HCEC 1CT (cell line): ENCODE data around the gene ADGRL1.

ENCODE experiments used
- DNase-seq: peaks from one replicate; pipeline ENCODE4 v3.0.0-alpha.2; 2017

Gene ADGRL1

GRCh38 chr19:14135985-14136508 is 69.9 kb downstream of the ADGRL1 start:
- DNase-seq: no peak

- DNase-seq: no peak
These were observed 70.6 kb downstream of the ADGRL1 start for GRCh38 chr19:14135355-14135754.

GRCh38 chr19:14127929-14128509 is 78.0 kb downstream of the ADGRL1 start:
- DNase-seq: no peak

GRCh38 chr19:14127176-14127575 is 78.8 kb downstream of the ADGRL1 start:
- no peak for DNase-seq

- DNase-seq: no peak
These were observed 83.0 kb downstream of the ADGRL1 start for GRCh38 chr19:14122924-14123323.

GRCh38 chr19:14120497-14120780 is 85.5 kb downstream of the ADGRL1 start:
- no peak for DNase-seq

- DNase-seq: no peak
These were observed 86.1 kb downstream of the ADGRL1 start for GRCh38 chr19:14119644-14120496.

- DNase-seq: no peak
These were observed 86.8 kb downstream of the ADGRL1 start for GRCh38 chr19:14119146-14119545.

GRCh38 chr19:14118165-14119051 is 87.6 kb downstream of the ADGRL1 start:
- DNase-seq: no peak

GRCh38 chr19:14117668-14118164 is 88.3 kb downstream of the ADGRL1 start, which contains the start of gene PRKACA:
TSS of gene PRKACA (minus strand) at chr19:14117762. CDS start at chr19:14117547, 215 bp downstream.
- peak; percentile 99 for DNase-seq

GRCh38 chr19:14116918-14117578 is 88.9 kb downstream of the ADGRL1 start:
- no peak for DNase-seq

- DNase-seq: no peak
These were observed 89.4 kb downstream of the ADGRL1 start for GRCh38 chr19:14116525-14116917.

GRCh38 chr19:14115756-14116155 is 90.2 kb downstream of the ADGRL1 start:
- DNase-seq: no peak

- no peak for DNase-seq
These were observed 91.1 kb downstream of the ADGRL1 start for GRCh38 chr19:14114854-14115253.

GRCh38 chr19:14114439-14114838 is 91.5 kb downstream of the ADGRL1 start:
- DNase-seq: no peak

GRCh38 chr19:14113762-14114414 is 92.1 kb downstream of the ADGRL1 start:
- no peak for DNase-seq

- no peak for DNase-seq
These were observed 93.1 kb downstream of the ADGRL1 start for GRCh38 chr19:14112809-14113385.

GRCh38 chr19:14112051-14112808 is 93.7 kb downstream of the ADGRL1 start:
- no peak for DNase-seq

GRCh38 chr19:14111486-14111885 is 94.5 kb downstream of the ADGRL1 start:
- no peak for DNase-seq

GRCh38 chr19:14110650-14111049 is 95.3 kb downstream of the ADGRL1 start:
- no peak for DNase-seq
